Trophoblast cell (in vitro differentiated cells and primary cell): ENCODE results near the gene GATA3.

Source experiments
- DNase-seq, 2 donors: peaks; one replicate each; pipeline ENCODE4 v3.0.0-alpha.2; 2016
- H2AFZ ChIP-seq: 2 replicates; pipeline ENCODE4 v1.6.1; 2013; ENCODE audit warnings: low read length, moderate library complexity, mild to moderate bottlenecking; ENCODE audit not compliant: insufficient read depth, poor library complexity
- H2AK5ac ChIP-seq: 2 replicates; pipeline ENCODE4 v1.6.1; 2013; ENCODE audit warnings: mild to moderate bottlenecking, low read length
- H2BK120ac ChIP-seq: 2 replicates; pipeline ENCODE4 v1.6.1; 2013; ENCODE audit warnings: low read length, mild to moderate bottlenecking, moderate library complexity; ENCODE audit not compliant: insufficient read depth, poor library complexity
- H2BK12ac ChIP-seq: 2 replicates; pipeline ENCODE4 v1.6.1; 2013; ENCODE audit warnings: mild to moderate bottlenecking, low read length, moderate library complexity
- H2BK5ac ChIP-seq: 2 replicates; pipeline ENCODE4 v1.6.1; 2013; ENCODE audit warnings: low read length, low read depth, moderate library complexity, mild to moderate bottlenecking; ENCODE audit not compliant: poor library complexity
- H3K14ac ChIP-seq: 2 replicates; pipeline ENCODE4 v1.6.1; 2013; ENCODE audit warnings: mild to moderate bottlenecking, low read length
- H3K18ac ChIP-seq: 2 replicates; pipeline ENCODE4 v1.6.1; 2013; ENCODE audit warnings: mild to moderate bottlenecking, low read length
- H3K23ac ChIP-seq: 2 replicates; pipeline ENCODE4 v1.6.1; 2013; ENCODE audit warnings: low read length
- H3K27ac ChIP-seq: 2 replicates; pipeline ENCODE4 v1.5.1; 2013; ENCODE audit warnings: low read depth, mild to moderate bottlenecking, inconsistent platforms, low read length, moderate library complexity
- H3K27me3 ChIP-seq: 2 replicates; pipeline ENCODE4 v1.6.1; 2013; ENCODE audit warnings: inconsistent platforms, mild to moderate bottlenecking, low read length, moderate library complexity; ENCODE audit not compliant: insufficient read depth
- H3K36me3 ChIP-seq, 2 experiments: 1 replicate in 1 of 2; 2 replicates in 1 of 2; pipeline ENCODE4 v1.6.1; 2013; ENCODE audit warnings: low read length in 2 of 2, mild to moderate bottlenecking in 2 of 2, moderate library complexity in 1 of 2; ENCODE audit not compliant: insufficient read depth in 2 of 2, control insufficient read depth in 1 of 2
- H3K4ac ChIP-seq: 2 replicates; pipeline ENCODE4 v1.6.1; 2013; ENCODE audit warnings: low read depth, mild to moderate bottlenecking, low read length, moderate library complexity
- H3K4me1 ChIP-seq, 2 experiments: 1 replicate in 1 of 2; 2 replicates in 1 of 2; pipeline ENCODE4 v1.6.1; 2013; ENCODE audit warnings: low read length in 2 of 2, mild to moderate bottlenecking in 2 of 2, moderate library complexity in 1 of 2; ENCODE audit not compliant: insufficient read depth in 2 of 2, control insufficient read depth in 1 of 2
- H3K4me2 ChIP-seq: 2 replicates; pipeline ENCODE4 v1.6.1; 2013; ENCODE audit warnings: inconsistent platforms, mild to moderate bottlenecking, low read length, moderate library complexity
- H3K4me3 ChIP-seq: 2 replicates; pipeline ENCODE4 v1.5.1; 2013; ENCODE audit warnings: mild to moderate bottlenecking, low read depth, low read length, inconsistent platforms
- H3K79me1 ChIP-seq: one replicate; pipeline ENCODE4 v1.6.1; 2013; ENCODE audit warnings: low read length
- H3K79me2 ChIP-seq: 2 replicates; pipeline ENCODE4 v1.6.1; 2013; ENCODE audit warnings: low read length, mild to moderate bottlenecking; ENCODE audit not compliant: control insufficient read depth, insufficient read depth, poor library complexity
- H3K9ac ChIP-seq: 2 replicates; pipeline ENCODE4 v1.6.1; 2013; ENCODE audit warnings: mild to moderate bottlenecking, low read length
- H3K9me3 ChIP-seq: 2 replicates; pipeline ENCODE4 v1.6.1; 2013; ENCODE audit warnings: low read depth, mild to moderate bottlenecking, control low read depth, inconsistent platforms, low read length; ENCODE audit not compliant: insufficient read depth
- H4K12ac ChIP-seq: 2 replicates; pipeline ENCODE4 v1.6.1; 2013; ENCODE audit warnings: low read depth, mild to moderate bottlenecking, low read length, moderate library complexity
- H4K8ac ChIP-seq: 2 replicates; pipeline ENCODE4 v1.6.1; 2013; ENCODE audit warnings: low read depth, mild to moderate bottlenecking, low read length, moderate library complexity
- H4K91ac ChIP-seq: one replicate; pipeline ENCODE4 v1.6.1; 2013; ENCODE audit warnings: low read depth, mild to moderate bottlenecking, low read length, moderate library complexity
- WGBS: extraction: QIAGEN DNeasy Blood & Tissue Kit; methylation state at CpG from one replicate; pipeline ENCODE4 v1.1.7; 2013; ENCODE audit warnings: missing lambda C conversion rate; ENCODE audit not compliant: insufficient read length, insufficient coverage; ENCODE audit errors: extremely low coverage; 5-methylcytosine and 5-hydroxymethylcytosine counted together

GATA3 gene

DNA sequence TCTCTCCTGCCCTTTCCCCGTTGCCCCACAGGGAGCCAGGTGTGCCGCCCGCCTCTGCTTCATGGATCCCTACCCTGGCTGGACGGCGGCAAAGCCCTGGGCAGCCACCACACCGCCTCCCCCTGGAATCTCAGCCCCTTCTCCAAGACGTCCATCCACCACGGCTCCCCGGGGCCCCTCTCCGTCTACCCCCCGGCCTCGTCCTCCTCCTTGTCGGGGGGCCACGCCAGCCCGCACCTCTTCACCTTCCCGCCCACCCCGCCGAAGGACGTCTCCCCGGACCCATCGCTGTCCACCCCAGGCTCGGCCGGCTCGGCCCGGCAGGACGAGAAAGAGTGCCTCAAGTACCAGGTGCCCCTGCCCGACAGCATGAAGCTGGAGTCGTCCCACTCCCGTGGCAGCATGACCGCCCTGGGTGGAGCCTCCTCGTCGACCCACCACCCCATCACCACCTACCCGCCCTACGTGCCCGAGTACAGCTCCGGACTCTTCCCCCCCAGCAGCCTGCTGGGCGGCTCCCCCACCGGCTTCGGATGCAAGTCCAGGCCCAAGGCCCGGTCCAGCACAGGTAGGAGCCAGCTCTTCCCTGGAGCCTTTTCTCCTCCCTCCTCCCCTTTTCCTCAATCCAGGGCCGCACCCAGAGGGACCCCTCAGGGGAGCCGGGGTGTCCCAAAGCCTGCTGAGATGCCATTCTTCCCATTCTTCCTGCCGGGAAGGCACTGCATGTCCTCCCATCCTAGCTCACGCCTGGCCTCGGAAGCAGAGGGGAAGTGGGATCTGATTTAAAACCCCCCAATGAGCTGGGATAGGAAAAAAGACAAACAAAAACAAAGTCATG is 4.0 kb downstream of the GATA3 start:
- H3K79me1 ChIP-seq: peaks cover 87% of the 10 kb centered on the region
- peak overlapping the region; percentile 46 for H4K91ac ChIP-seq
- H2BK120ac ChIP-seq: peak overlapping the region; percentile 27
- H2BK5ac ChIP-seq: peak overlapping the region; percentile 73
- peak in 1 of 2 donors; percentile 18 for DNase-seq
- H3K4me2 ChIP-seq: peak overlapping the region; percentile 71
- peaks cover 55 to 62% of the 10 kb centered on the region in 2 experiments for H3K36me3 ChIP-seq
- H3K27me3 ChIP-seq: no peaks in the 10 kb centered on the region
- peak overlapping the region; percentile 59 for H4K12ac ChIP-seq
- H3K23ac ChIP-seq: no peak overlapping the region
- no peaks in the 10 kb centered on the region for H3K9me3 ChIP-seq
- peak overlapping the region; percentile 9 for H4K8ac ChIP-seq
- no peak overlapping the region for H2BK12ac ChIP-seq
- H3K4ac ChIP-seq: peak overlapping the region; percentile 94
- H2AFZ ChIP-seq: no peak overlapping the region
- H3K14ac ChIP-seq: peak overlapping the region; percentile 59
- H2AK5ac ChIP-seq: peak overlapping the region; percentile 37
- peak overlapping the region; percentile 71 for H3K18ac ChIP-seq
- peaks cover 32 to 40% of the 10 kb centered on the region in 2 experiments for H3K4me1 ChIP-seq
- peak overlapping the region; percentile 64 for H3K4me3 ChIP-seq
- H3K27ac ChIP-seq: peak overlapping the region; percentile 99
- H3K79me2 ChIP-seq: peaks cover 75% of the 10 kb centered on the region
- no CpG with 5 or more reads among the region's 45 CpGs for whole genome bisulfite sequencing
- H3K9ac ChIP-seq: peak overlapping the region; percentile 52

DNA sequence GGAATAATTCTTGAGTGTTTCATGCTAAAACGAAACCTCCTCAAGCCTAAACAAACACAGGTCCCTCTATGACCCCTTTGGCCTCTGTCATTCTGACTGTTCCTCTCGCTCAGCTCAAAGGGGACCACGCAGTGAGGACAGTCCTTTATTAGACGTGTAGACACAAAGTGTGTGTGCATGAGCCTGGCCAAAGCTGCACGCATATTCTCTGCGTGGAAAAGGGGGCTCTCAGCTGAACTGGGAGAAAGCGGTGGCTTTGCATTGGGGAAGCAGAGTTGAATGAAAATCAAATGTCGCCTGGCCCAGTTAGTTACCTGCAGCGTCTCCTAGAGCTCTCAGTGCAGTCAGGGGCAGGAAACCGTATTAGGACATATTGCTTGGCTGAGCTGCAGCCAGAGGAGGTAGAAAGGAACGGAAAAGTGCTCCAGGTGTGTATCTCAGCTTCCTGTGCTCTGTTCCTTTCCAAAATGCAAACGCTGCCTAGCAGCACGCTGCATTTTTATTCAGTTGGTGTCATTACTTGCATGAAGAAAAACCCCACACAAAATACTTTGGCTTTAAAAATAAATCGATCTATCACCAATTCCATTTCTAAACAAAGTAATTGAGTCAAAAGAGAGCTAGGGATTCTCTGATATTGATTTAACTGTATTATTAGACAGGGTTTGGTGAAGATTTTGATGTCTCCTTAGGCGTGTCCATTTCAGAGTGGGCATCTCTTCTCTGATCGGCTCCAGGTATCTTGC is 4.9 kb downstream of the GATA3 start:
- Histone ChIP-seq H3K79me2 (peaks cover 73% of the 10 kb centered on the region), H4K91ac (peak overlapping the region; percentile 17), H3K9me3 (no peaks in the 10 kb centered on the region), H3K18ac (peak overlapping the region; percentile 79), H2BK120ac (peak overlapping the region; percentile 43), H4K12ac (no peak overlapping the region), H2AK5ac (no peak overlapping the region), H3K14ac (peak overlapping the region; percentile 60), H3K4me3 (peak overlapping the region; percentile 63), H3K4me2 (peak overlapping the region; percentile 71), H2AFZ (no peak overlapping the region), H3K27ac (peak overlapping the region; percentile 99), H2BK12ac (no peak overlapping the region), H3K27me3 (no peaks in the 10 kb centered on the region), H2BK5ac (peak overlapping the region; percentile 73), H3K4ac (peak overlapping the region; percentile 94), H3K9ac (peak overlapping the region; percentile 60), H3K23ac (peak overlapping the region; percentile 98), H3K36me3 (peaks cover 60 to 69% of the 10 kb centered on the region in 2 experiments), H3K79me1 (peaks cover 84% of the 10 kb centered on the region), H3K4me1 (peaks cover 37 to 45% of the 10 kb centered on the region in 2 experiments), H4K8ac (peak overlapping the region; percentile 45)
- WGBS: no CpG with 5 or more reads among the region's 16 CpGs
- DNase-seq: peak in 1 of 2 donors; percentile 18

- no peak overlapping the region for H3K18ac ChIP-seq
- H3K27ac ChIP-seq: peak overlapping the region; percentile 99
- H3K14ac ChIP-seq: no peak overlapping the region
- H3K9me3 ChIP-seq: no peaks in the 10 kb centered on the region
- H3K27me3 ChIP-seq: no peaks in the 10 kb centered on the region
- H3K4me1 ChIP-seq: peaks cover 37 to 45% of the 10 kb centered on the region in 2 experiments
- H4K8ac ChIP-seq: peak overlapping the region; percentile 62
- peaks cover 78% of the 10 kb centered on the region for H3K79me1 ChIP-seq
- no peak overlapping the region for H2AK5ac ChIP-seq
- H3K4ac ChIP-seq: peak overlapping the region; percentile 53
- peaks cover 67% of the 10 kb centered on the region for H3K79me2 ChIP-seq
- H2BK12ac ChIP-seq: no peak overlapping the region
- no peak overlapping the region for H2BK120ac ChIP-seq
- no peak overlapping the region for H4K12ac ChIP-seq
- no peak for DNase-seq
- peak overlapping the region; percentile 71 for H2BK5ac ChIP-seq
- no peak overlapping the region for H2AFZ ChIP-seq
- no peak overlapping the region for H3K4me3 ChIP-seq
- H3K4me2 ChIP-seq: peak overlapping the region; percentile 49
- WGBS: no CpG with 5 or more reads among the region's 15 CpGs
- no peak overlapping the region for H3K9ac ChIP-seq
- peak overlapping the region; percentile 32 for H4K91ac ChIP-seq
- peaks cover 61 to 72% of the 10 kb centered on the region in 2 experiments for H3K36me3 ChIP-seq
- H3K23ac ChIP-seq: no peak overlapping the region
Measured at GRCh38 chr10:8060010-8060703, 5.7 kb downstream of the GATA3 start.

GRCh38 chr10:8060704-8061121 is 6.2 kb downstream of the GATA3 start:
- H3K79me2 ChIP-seq: peaks cover 62% of the 10 kb centered on the region
- H3K36me3 ChIP-seq: peaks cover 59 to 69% of the 10 kb centered on the region in 2 experiments
- H4K8ac ChIP-seq: peak overlapping the region; percentile 81
- H2BK120ac ChIP-seq: peak overlapping the region; percentile 48
- WGBS: no CpG with 5 or more reads among the region's 10 CpGs
- no peaks in the 10 kb centered on the region for H3K27me3 ChIP-seq
- peak overlapping the region; percentile 71 for H2BK5ac ChIP-seq
- H2AK5ac ChIP-seq: peak overlapping the region; percentile 44
- peak overlapping the region; percentile 49 for H3K4me2 ChIP-seq
- peak overlapping the region; percentile 49 for H3K18ac ChIP-seq
- no peak overlapping the region for H2AFZ ChIP-seq
- no peak overlapping the region for H3K9ac ChIP-seq
- no peak overlapping the region for H2BK12ac ChIP-seq
- peak overlapping the region; percentile 75 for H4K91ac ChIP-seq
- H3K9me3 ChIP-seq: no peaks in the 10 kb centered on the region
- H3K4me3 ChIP-seq: no peak overlapping the region
- H3K27ac ChIP-seq: peak overlapping the region; percentile 99
- peaks cover 37 to 45% of the 10 kb centered on the region in 2 experiments for H3K4me1 ChIP-seq
- H3K14ac ChIP-seq: peak overlapping the region; percentile 44
- DNase-seq: no peak
- no peak overlapping the region for H3K23ac ChIP-seq
- no peak overlapping the region for H4K12ac ChIP-seq
- peak overlapping the region; percentile 68 for H3K4ac ChIP-seq
- H3K79me1 ChIP-seq: peaks cover 73% of the 10 kb centered on the region
